Liver (tissue), 9 donors: ENCODE measurements around the gene PIEZO1. TPM values are rescaled to one million over a fixed set of nuclear protein-coding genes. Genes with fewer than 3 reads are reported as not detected.

Experiments used
- DNase-seq: peaks from one replicate; pipeline ENCODE4 v3.0.0-alpha.2; 2017; ENCODE audit warnings: low spot score
- H3K27ac ChIP-seq, 2 donors: one replicate each; pipeline ENCODE4 v1.7.0; 2013; ENCODE audit warnings: inconsistent platforms in 2 of 2, low read length in 2 of 2, control low read depth in 1 of 2, low read depth in 1 of 2, mild to moderate bottlenecking in 1 of 2
- H3K27me3 ChIP-seq, 4 donors: one replicate each; pipeline versions ENCODE4 v1.6.1 to v1.7.0; 2013; ENCODE audit warnings: low read length in 3 of 4, inconsistent platforms in 1 of 4, mild to moderate bottlenecking in 1 of 4, moderate library complexity in 1 of 4; ENCODE audit not compliant: control insufficient read depth in 4 of 4, insufficient read depth in 4 of 4
- H3K36me3 ChIP-seq, 4 donors: one replicate each; pipeline versions ENCODE4 v1.6.1 to v1.7.0; 2013; ENCODE audit warnings: low read length in 3 of 4, mild to moderate bottlenecking in 3 of 4, low read depth in 1 of 4, moderate library complexity in 1 of 4; ENCODE audit not compliant: control insufficient read depth in 4 of 4, insufficient read depth in 3 of 4
- H3K4me1 ChIP-seq, 4 donors: one replicate each; pipeline versions ENCODE4 v1.6.1 to v1.7.0; 2013; ENCODE audit warnings: low read length in 3 of 4, mild to moderate bottlenecking in 3 of 4, moderate library complexity in 1 of 4; ENCODE audit not compliant: control insufficient read depth in 4 of 4, insufficient read depth in 4 of 4
- H3K4me3 ChIP-seq, 3 donors: one replicate each; pipeline versions ENCODE4 v1.6.1 to v1.7.0; 2013; ENCODE audit warnings: low read length in 3 of 3, control low read depth in 1 of 3, low read depth in 1 of 3, mild to moderate bottlenecking in 1 of 3
- H3K9ac ChIP-seq, 2 donors: one replicate each; pipeline ENCODE4 v1.7.0; 2013; ENCODE audit warnings: low read length in 2 of 2, mild to moderate bottlenecking in 2 of 2, moderate library complexity in 2 of 2, control low read depth in 1 of 2, low read depth in 1 of 2
- H3K9me3 ChIP-seq, 4 donors: one replicate each; pipeline versions ENCODE4 v1.6.1 to v1.7.0; 2013; ENCODE audit warnings: low read length in 3 of 4; ENCODE audit not compliant: control insufficient read depth in 4 of 4
- EGR1 ChIP-seq, 2 donors: IDR thresholded peaks; 2 replicates each; pipeline ENCODE4 v1.6.1; 2016 to 2018; ENCODE audit warnings: antibody characterized with exemption in 2 of 2, low read depth in 2 of 2
- HNF4A ChIP-seq, 2 donors: conservative IDR thresholded peaks; 2 replicates each; pipeline ENCODE4 v1.6.1; 2016; ENCODE audit warnings: antibody characterized with exemption in 2 of 2, mild to moderate bottlenecking in 2 of 2
- HNF4G ChIP-seq: IDR thresholded peaks from 2 replicates; pipeline ENCODE4 v1.6.1; 2016; ENCODE audit warnings: antibody characterized with exemption
- JUND ChIP-seq, 2 donors: IDR thresholded peaks; 2 replicates each; pipeline ENCODE4 v1.6.1; 2016; ENCODE audit warnings: antibody characterized with exemption in 2 of 2
- NR2F2 ChIP-seq: IDR thresholded peaks from 2 replicates; pipeline ENCODE4 v1.6.1; 2016; ENCODE audit warnings: antibody characterized with exemption
- RAD21 ChIP-seq, 2 donors: IDR thresholded peaks; 2 replicates each; pipeline ENCODE4 v1.6.1; 2016; ENCODE audit warnings: antibody characterized with exemption in 2 of 2, mild to moderate bottlenecking in 2 of 2
- RXRA ChIP-seq, 2 donors: IDR thresholded peaks; 2 replicates each; pipeline ENCODE4 v1.6.1; 2017 to 2018; ENCODE audit warnings: antibody characterized with exemption in 2 of 2, mild to moderate bottlenecking in 1 of 2
- SP1 ChIP-seq: IDR thresholded peaks from 2 replicates; pipeline ENCODE4 v1.6.1; 2018; ENCODE audit warnings: antibody characterized with exemption, mild to moderate bottlenecking
- TAF1 ChIP-seq: conservative IDR thresholded peaks from 2 replicates; pipeline ENCODE4 v1.6.1; 2016; ENCODE audit warnings: antibody characterized with exemption, mild to moderate bottlenecking
- YY1 ChIP-seq: IDR thresholded peaks from 2 replicates; pipeline ENCODE4 v1.6.1; 2016; ENCODE audit warnings: antibody characterized with exemption, mild to moderate bottlenecking
- WGBS: extraction: QIAGEN DNeasy Blood & Tissue Kit; methylation state at CpG from one replicate; pipeline ENCODE4 v1.1.7; 2013; 5-methylcytosine and 5-hydroxymethylcytosine counted together
- polyA plus RNA-seq, 2 donors: library from polyadenylated mRNA; stranded (reverse) in 1 of 2; unstranded in 1 of 2; fragments of 200-250 nt in 1 of 2; fragments of >200 nt in 1 of 2; fragmentation: Nextera tagmentation in 1 of 2; extraction: Ambion mirVana in 1 of 2; gene quantifications; one replicate each; pipeline versions ENCODE4 v1.2.1 to v1.2.3, GENCODE V29; 2013 to 2015
- total RNA-seq, 2 donors: library from RNA; depleted of rRNA; stranded (reverse); fragments of >200 nt; gene quantifications; one replicate each; pipeline ENCODE4 v1.2.3, GENCODE V29; 2014
- TF ChIP-seq, protein P1 (sequence below): fragments of 150-350 bp; IDR thresholded peaks from 2 replicates; pipeline ENCODE4 v1.5.1; 2017; ENCODE audit warnings: improper control_type of control experiment, low read depth, low read length; ENCODE audit not compliant: missing input control
- TF ChIP-seq, protein P2 (sequence below): IDR thresholded peaks from 2 replicates; pipeline ENCODE4 v1.6.1; 2016; ENCODE audit warnings: antibody characterized with exemption
- donor health status: healthy.
- donor health status: healthy.
- donor health status: healthy.
- donor health status: healthy.
- donor health status: healthy.

The PIEZO1 gene
- total and polyA plus RNA-seq, 4 donors: 15.3 to 74.7 (median 59.2) TPM

DNA sequence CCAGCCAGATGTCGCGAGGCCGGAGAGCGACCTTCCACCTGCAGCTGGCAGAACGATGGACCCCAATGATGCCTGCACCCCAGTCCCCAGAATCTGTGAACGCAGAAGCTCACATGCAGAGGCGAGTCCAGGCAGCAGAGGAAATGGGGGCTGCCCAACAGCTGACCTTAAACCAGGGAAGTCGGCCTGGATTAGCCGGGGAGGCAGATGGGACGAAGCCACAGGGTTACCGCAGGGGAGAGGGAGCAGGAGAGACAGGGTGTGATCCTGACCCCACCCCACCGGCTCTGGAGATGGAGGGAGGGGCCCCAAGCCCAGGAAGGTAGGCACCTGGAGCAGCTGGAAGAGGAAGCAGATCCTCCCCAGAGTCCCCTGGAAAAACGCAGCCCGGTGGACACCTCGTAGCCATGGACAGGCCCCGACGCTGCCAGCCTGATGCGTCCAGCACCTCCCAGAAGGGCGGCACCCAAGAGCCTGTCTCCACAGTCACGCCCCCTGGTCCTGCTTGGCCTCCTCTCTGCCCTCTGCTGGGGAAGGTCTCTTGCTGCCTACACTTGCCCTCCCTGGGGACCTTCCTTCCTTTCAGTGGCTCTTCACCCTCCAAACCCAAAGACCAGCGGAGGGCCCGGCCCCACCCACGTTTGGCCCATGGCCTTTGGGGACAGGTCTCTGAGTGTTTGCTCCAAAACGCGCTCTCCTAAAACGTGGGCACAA is 37.3 kb downstream of the PIEZO1 start:
- 81% methylated on average over 26 of the region's 26 CpGs for WGBS
- Histone ChIP-seq H3K9ac (no peak overlapping the region), H3K4me3 (no peak overlapping the region), H3K27ac (no peak overlapping the region), H3K27me3 (no peaks in the 10 kb centered on the region), H3K4me1 (peaks cover 0 to 15% (median 6%) of the 10 kb centered on the region in 4 donors), H3K9me3 (no peaks in the 10 kb centered on the region), H3K36me3 (peaks cover 0 to 6% (median 1%) of the 10 kb centered on the region in 4 donors)
- TF ChIP-seq, protein P1, sequence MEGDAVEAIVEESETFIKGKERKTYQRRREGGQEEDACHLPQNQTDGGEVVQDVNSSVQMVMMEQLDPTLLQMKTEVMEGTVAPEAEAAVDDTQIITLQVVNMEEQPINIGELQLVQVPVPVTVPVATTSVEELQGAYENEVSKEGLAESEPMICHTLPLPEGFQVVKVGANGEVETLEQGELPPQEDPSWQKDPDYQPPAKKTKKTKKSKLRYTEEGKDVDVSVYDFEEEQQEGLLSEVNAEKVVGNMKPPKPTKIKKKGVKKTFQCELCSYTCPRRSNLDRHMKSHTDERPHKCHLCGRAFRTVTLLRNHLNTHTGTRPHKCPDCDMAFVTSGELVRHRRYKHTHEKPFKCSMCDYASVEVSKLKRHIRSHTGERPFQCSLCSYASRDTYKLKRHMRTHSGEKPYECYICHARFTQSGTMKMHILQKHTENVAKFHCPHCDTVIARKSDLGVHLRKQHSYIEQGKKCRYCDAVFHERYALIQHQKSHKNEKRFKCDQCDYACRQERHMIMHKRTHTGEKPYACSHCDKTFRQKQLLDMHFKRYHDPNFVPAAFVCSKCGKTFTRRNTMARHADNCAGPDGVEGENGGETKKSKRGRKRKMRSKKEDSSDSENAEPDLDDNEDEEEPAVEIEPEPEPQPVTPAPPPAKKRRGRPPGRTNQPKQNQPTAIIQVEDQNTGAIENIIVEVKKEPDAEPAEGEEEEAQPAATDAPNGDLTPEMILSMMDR: peak; percentile 38
- TF ChIP-seq RAD21 (IDR thresholded peaks at IDR 0.05): peak in 1 of 2 donors; percentile 68
- no peak for TF ChIP-seq HNF4G
- peak; percentile 75 for DNase-seq

DNA sequence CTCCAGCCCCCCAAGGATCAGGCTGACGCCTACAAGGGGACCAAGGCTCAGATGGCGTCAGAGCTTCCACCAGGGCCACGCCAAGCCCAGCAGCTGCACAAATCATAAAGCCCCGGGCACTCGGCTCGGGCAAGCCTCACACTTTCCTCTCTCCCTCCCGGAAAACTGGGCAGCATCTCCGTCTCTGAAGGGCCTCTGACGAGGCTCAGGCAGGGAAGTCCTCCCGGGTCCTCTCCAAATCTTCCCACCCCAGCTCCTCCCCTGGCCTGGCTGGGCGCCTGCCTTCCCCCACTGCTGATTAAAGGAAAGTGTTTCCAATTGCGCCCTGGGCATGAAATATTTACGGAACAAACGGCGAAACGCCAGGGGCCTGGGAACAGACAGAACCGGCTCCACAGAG is 38.5 kb downstream of the PIEZO1 start:
- Histone ChIP-seq H3K4me3 (no peak overlapping the region), H3K36me3 (peaks cover 0 to 3% (median 0%) of the 10 kb centered on the region in 4 donors), H3K4me1 (peaks cover 0 to 15% (median 6%) of the 10 kb centered on the region in 4 donors), H3K9ac (no peak overlapping the region), H3K27me3 (no peaks in the 10 kb centered on the region), H3K27ac (no peak overlapping the region), H3K9me3 (no peaks in the 10 kb centered on the region)
- 75% methylated on average over 17 of the region's 17 CpGs for whole genome bisulfite sequencing
- no peak for DNase-seq
- no peak for TF ChIP-seq HNF4G
- no peak for TF ChIP-seq TAF1
- no peak for TF ChIP-seq YY1
- TF ChIP-seq, protein P2, sequence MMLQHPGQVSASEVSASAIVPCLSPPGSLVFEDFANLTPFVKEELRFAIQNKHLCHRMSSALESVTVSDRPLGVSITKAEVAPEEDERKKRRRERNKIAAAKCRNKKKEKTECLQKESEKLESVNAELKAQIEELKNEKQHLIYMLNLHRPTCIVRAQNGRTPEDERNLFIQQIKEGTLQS: no peak
- no peak for TF ChIP-seq EGR1 (IDR thresholded peaks at IDR 0.05; ENCODE audit: low read depth in 2 of 2)
- TF ChIP-seq, protein P1: no peak
- TF ChIP-seq RXRA (IDR thresholded peaks at IDR 0.05): no peak
- no peak for TF ChIP-seq NR2F2
- TF ChIP-seq JUND (IDR thresholded peaks at IDR 0.05): no peak
- TF ChIP-seq SP1: no peak
- no peak for TF ChIP-seq HNF4A (conservative IDR thresholded peaks at IDR 0.05)
